Measurements from ENCODE around the gene P2RY2. TPM values are rescaled to one million over a fixed set of nuclear protein-coding genes. Genes with fewer than 3 reads are reported as not detected.

P2RY2 gene
- total and polyA plus RNA-seq, 4 donors = 1.8 to 3.7 (median 2.2) TPM

GRCh38 chr11:73203322-73203721, 14.8 kb upstream of the P2RY2 start:
- Histone ChIP-seq H3K4me3 (ENCODE audit: low read depth in 1 of 3, low read length in 3 of 3) (no peak overlapping the region), H3K27ac (ENCODE audit: low read depth in 1 of 2, low read length in 2 of 2) (no peak overlapping the region), H3K9ac (ENCODE audit: low read depth in 1 of 2, low read length in 2 of 2) (no peak overlapping the region), H3K36me3 (ENCODE audit: control insufficient read depth in 4 of 4, insufficient read depth in 3 of 4, low read depth in 1 of 4, low read length in 3 of 4) (no peaks in the 10 kb centered on the region), H3K9me3 (ENCODE audit: control insufficient read depth in 4 of 4, low read length in 3 of 4) (no peaks in the 10 kb centered on the region), H3K4me1 (ENCODE audit: control insufficient read depth in 4 of 4, insufficient read depth in 4 of 4, low read length in 3 of 4) (peaks cover 0 to 15% (median 10%) of the 10 kb centered on the region in 4 donors), H3K27me3 (ENCODE audit: control insufficient read depth in 4 of 4, insufficient read depth in 4 of 4, low read length in 3 of 4) (no peaks in the 10 kb centered on the region)
- no peak for DNase-seq (ENCODE audit: low spot score)
- WGBS = 41% methylated on average over 6 of the region's 6 CpGs
- TF ChIP-seq, protein P1, sequence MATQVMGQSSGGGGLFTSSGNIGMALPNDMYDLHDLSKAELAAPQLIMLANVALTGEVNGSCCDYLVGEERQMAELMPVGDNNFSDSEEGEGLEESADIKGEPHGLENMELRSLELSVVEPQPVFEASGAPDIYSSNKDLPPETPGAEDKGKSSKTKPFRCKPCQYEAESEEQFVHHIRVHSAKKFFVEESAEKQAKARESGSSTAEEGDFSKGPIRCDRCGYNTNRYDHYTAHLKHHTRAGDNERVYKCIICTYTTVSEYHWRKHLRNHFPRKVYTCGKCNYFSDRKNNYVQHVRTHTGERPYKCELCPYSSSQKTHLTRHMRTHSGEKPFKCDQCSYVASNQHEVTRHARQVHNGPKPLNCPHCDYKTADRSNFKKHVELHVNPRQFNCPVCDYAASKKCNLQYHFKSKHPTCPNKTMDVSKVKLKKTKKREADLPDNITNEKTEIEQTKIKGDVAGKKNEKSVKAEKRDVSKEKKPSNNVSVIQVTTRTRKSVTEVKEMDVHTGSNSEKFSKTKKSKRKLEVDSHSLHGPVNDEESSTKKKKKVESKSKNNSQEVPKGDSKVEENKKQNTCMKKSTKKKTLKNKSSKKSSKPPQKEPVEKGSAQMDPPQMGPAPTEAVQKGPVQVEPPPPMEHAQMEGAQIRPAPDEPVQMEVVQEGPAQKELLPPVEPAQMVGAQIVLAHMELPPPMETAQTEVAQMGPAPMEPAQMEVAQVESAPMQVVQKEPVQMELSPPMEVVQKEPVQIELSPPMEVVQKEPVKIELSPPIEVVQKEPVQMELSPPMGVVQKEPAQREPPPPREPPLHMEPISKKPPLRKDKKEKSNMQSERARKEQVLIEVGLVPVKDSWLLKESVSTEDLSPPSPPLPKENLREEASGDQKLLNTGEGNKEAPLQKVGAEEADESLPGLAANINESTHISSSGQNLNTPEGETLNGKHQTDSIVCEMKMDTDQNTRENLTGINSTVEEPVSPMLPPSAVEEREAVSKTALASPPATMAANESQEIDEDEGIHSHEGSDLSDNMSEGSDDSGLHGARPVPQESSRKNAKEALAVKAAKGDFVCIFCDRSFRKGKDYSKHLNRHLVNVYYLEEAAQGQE (IDR thresholded peaks at IDR 0.05) = peak; percentile 22
- TF ChIP-seq YY1 (IDR thresholded peaks at IDR 0.05) = peak; percentile 61
- TF ChIP-seq NR2F2 (IDR thresholded peaks at IDR 0.05) = no peak
- TF ChIP-seq, protein P2, sequence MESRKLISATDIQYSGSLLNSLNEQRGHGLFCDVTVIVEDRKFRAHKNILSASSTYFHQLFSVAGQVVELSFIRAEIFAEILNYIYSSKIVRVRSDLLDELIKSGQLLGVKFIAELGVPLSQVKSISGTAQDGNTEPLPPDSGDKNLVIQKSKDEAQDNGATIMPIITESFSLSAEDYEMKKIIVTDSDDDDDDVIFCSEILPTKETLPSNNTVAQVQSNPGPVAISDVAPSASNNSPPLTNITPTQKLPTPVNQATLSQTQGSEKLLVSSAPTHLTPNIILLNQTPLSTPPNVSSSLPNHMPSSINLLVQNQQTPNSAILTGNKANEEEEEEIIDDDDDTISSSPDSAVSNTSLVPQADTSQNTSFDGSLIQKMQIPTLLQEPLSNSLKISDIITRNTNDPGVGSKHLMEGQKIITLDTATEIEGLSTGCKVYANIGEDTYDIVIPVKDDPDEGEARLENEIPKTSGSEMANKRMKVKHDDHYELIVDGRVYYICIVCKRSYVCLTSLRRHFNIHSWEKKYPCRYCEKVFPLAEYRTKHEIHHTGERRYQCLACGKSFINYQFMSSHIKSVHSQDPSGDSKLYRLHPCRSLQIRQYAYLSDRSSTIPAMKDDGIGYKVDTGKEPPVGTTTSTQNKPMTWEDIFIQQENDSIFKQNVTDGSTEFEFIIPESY (IDR thresholded peaks at IDR 0.05) = no peak
- no peak for TF ChIP-seq HNF4G (IDR thresholded peaks at IDR 0.05)
- no peak for TF ChIP-seq RAD21 (IDR thresholded peaks at IDR 0.05)
- TF ChIP-seq HNF4A (conservative IDR thresholded peaks at IDR 0.05) = peak; percentile 48 to 73
- TF ChIP-seq, protein P3, sequence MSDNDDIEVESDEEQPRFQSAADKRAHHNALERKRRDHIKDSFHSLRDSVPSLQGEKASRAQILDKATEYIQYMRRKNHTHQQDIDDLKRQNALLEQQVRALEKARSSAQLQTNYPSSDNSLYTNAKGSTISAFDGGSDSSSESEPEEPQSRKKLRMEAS (IDR thresholded peaks at IDR 0.05) = peak; percentile 30
- TF ChIP-seq GABPA (IDR thresholded peaks at IDR 0.05 in 1 of 2, conservative IDR thresholded peaks at IDR 0.05 in 1 of 2) = no peak
- peak; percentile 45 for TF ChIP-seq SP1 (IDR thresholded peaks at IDR 0.05)
- TF ChIP-seq JUND (IDR thresholded peaks at IDR 0.05) = peak in 1 of 2 donors; percentile 55
- TF ChIP-seq ATF3 (IDR thresholded peaks at IDR 0.05) = no peak
- TF ChIP-seq EGR1 (IDR thresholded peaks at IDR 0.05; ENCODE audit: low read depth in 2 of 2) = no peak
- no peak for TF ChIP-seq TAF1 (conservative IDR thresholded peaks at IDR 0.05)
- peak; percentile 33 to 67 for TF ChIP-seq RXRA (IDR thresholded peaks at IDR 0.05)
- TF ChIP-seq, protein P4, sequence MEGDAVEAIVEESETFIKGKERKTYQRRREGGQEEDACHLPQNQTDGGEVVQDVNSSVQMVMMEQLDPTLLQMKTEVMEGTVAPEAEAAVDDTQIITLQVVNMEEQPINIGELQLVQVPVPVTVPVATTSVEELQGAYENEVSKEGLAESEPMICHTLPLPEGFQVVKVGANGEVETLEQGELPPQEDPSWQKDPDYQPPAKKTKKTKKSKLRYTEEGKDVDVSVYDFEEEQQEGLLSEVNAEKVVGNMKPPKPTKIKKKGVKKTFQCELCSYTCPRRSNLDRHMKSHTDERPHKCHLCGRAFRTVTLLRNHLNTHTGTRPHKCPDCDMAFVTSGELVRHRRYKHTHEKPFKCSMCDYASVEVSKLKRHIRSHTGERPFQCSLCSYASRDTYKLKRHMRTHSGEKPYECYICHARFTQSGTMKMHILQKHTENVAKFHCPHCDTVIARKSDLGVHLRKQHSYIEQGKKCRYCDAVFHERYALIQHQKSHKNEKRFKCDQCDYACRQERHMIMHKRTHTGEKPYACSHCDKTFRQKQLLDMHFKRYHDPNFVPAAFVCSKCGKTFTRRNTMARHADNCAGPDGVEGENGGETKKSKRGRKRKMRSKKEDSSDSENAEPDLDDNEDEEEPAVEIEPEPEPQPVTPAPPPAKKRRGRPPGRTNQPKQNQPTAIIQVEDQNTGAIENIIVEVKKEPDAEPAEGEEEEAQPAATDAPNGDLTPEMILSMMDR (IDR thresholded peaks at IDR 0.05; ENCODE audit: low read depth, low read length, missing input control) = no peak
- no peak for TF ChIP-seq FOXA2 (IDR thresholded peaks at IDR 0.05)
- no peak for TF ChIP-seq FOXA1 (IDR thresholded peaks at IDR 0.05)

All from liver (tissue), 9 donors.